K562 (cell line): ENCODE data around the gene DPAGT1. TPM values are rescaled to one million over a fixed set of nuclear protein-coding genes. Genes with fewer than 3 reads are reported as not detected.

Source experiments
- CCNT2 ChIP-seq: IDR thresholded peaks from 2 replicates; pipeline ENCODE4 v1.6.1; 2011; ENCODE audit warnings: borderline replicate concordance, low read depth, mild to moderate bottlenecking, moderate library complexity, mixed read lengths, low read length; ENCODE audit not compliant: insufficient read length; ENCODE audit errors: extremely low read depth
- CGGBP1 ChIP-seq: fragments of 250-450 bp; sonication (Bioruptor Pico); IDR thresholded peaks from 2 replicates; pipeline ENCODE4 v1.9.0; 2021; ENCODE audit warnings: mild to moderate bottlenecking
- CREB5 ChIP-seq: fragments of 250-450 bp; sonication (Bioruptor Pico); IDR thresholded peaks from 2 replicates; pipeline ENCODE4 v1.5.0; 2020; ENCODE audit warnings: mild to moderate bottlenecking
- ESRRA ChIP-seq: fragments of 450-650 bp; IDR thresholded peaks from 2 replicates; pipeline ENCODE4 v1.6.1; 2014; ENCODE audit warnings: low read depth, mild to moderate bottlenecking, moderate library complexity, borderline replicate concordance
- HOMEZ ChIP-seq: fragments of 250-450 bp; sonication (Bioruptor Pico); IDR thresholded peaks from 2 replicates; pipeline ENCODE4 v1.4.0; 2020; ENCODE audit warnings: mild to moderate bottlenecking, moderate library complexity
- L3MBTL2 ChIP-seq: fragments of 450-650 bp; IDR thresholded peaks from 2 replicates; pipeline ENCODE4 v1.6.1; 2016; ENCODE audit warnings: mild to moderate bottlenecking, moderate library complexity
- NCOA6 ChIP-seq: fragments of 450-650 bp; IDR thresholded peaks from 2 replicates; pipeline ENCODE4 v1.6.1; 2017; ENCODE audit warnings: mild to moderate bottlenecking
- NFIC ChIP-seq: fragments of 450-650 bp; IDR thresholded peaks from 2 replicates; pipeline ENCODE4 v1.6.1; 2017; ENCODE audit warnings: mild to moderate bottlenecking, inconsistent platforms
- NR2C1 ChIP-seq, 2 experiments: fragments of 450-650 bp; IDR thresholded peaks; 2 replicates each; pipeline ENCODE4 v1.6.1; 2017; ENCODE audit warnings: mild to moderate bottlenecking in 2 of 2, antibody characterized with exemption in 1 of 2, inconsistent platforms in 1 of 2, missing compliant biosample characterization in 1 of 2, missing genetic modification characterization in 1 of 2
- NR4A1 ChIP-seq, 2 experiments: fragments of 250-450 bp in 1 of 2; fragments of 450-650 bp in 1 of 2; sonication (Bioruptor Pico) in 1 of 2; IDR thresholded peaks; 2 replicates each; pipeline versions ENCODE4 v1.4.0 to v1.6.1; 2016 to 2020; ENCODE audit warnings: mild to moderate bottlenecking in 2 of 2, missing compliant biosample characterization in 1 of 2, missing genetic modification characterization in 1 of 2, moderate library complexity in 1 of 2
- PURB ChIP-seq: sonication (generic); formaldehyde crosslinking; IDR thresholded peaks from 2 replicates; pipeline ENCODE4 v1.9.0; 2021; ENCODE audit warnings: low read depth, mild to moderate bottlenecking, missing genetic modification reagents
- SAFB ChIP-seq: fragments of 200-400 bp; formaldehyde crosslinking; IDR thresholded peaks from 2 replicates; pipeline ENCODE4 v1.6.1; 2017; ENCODE audit warnings: low read depth, low read length, borderline replicate concordance
- SNRNP70 ChIP-seq: fragments of 200-400 bp; formaldehyde crosslinking; optimal IDR thresholded peaks from 2 replicates; pipeline ENCODE3; 2017; ENCODE audit warnings: low read depth, low read length
- TBP ChIP-seq: optimal IDR thresholded peaks from 2 replicates; pipeline ENCODE3; 2011; ENCODE audit warnings: low read depth, low read length, improper control_type of control experiment
- THRAP3 ChIP-seq: fragments of 450-650 bp; IDR thresholded peaks from 2 replicates; pipeline ENCODE4 v1.6.1; 2016; ENCODE audit warnings: mild to moderate bottlenecking, inconsistent platforms, borderline replicate concordance
- XRCC5 ChIP-seq: fragments of 200-400 bp; formaldehyde crosslinking; IDR thresholded peaks from 2 replicates; pipeline ENCODE4 v1.6.1; 2017; ENCODE audit warnings: low read depth, mild to moderate bottlenecking, low read length
- ZHX1 ChIP-seq: fragments of 150-350 bp; conservative IDR thresholded peaks from 2 replicates; pipeline ENCODE4 v1.6.1; 2014; ENCODE audit warnings: low read length
- ZNF282 ChIP-seq: sonication (generic); formaldehyde crosslinking; IDR thresholded peaks from 2 replicates; pipeline ENCODE4 v1.8.1; 2023; ENCODE audit warnings: missing genetic modification reagents
- ZNF561 ChIP-seq: fragments of 450-650 bp; formaldehyde crosslinking; conservative IDR thresholded peaks from 2 replicates; pipeline ENCODE4 v1.4.0; 2020; ENCODE audit warnings: mild to moderate bottlenecking, moderate library complexity
- ZNF778 ChIP-seq: fragments of 450-650 bp; formaldehyde crosslinking; IDR thresholded peaks from 2 replicates; pipeline ENCODE4 v1.4.0; 2020; ENCODE audit warnings: mild to moderate bottlenecking, moderate library complexity
- polyA plus RNA-seq, 8 experiments: library from polyadenylated mRNA; depleted of rRNA in 4 of 8; stranded (reverse) in 5 of 8; unstranded in 3 of 8; fragments of >200 nt; fragmentation: Nextera tagmentation in 2 of 8; fragmentation: Illumina TruSeq in 1 of 8; extraction: Ambion mirVana in 2 of 8; extraction: Trizol in 1 of 8; gene quantifications; 2 replicates each; pipeline versions ENCODE4 v1.2.1 to v1.2.3, GENCODE V29; 2011 to 2014; ENCODE audit warnings: inconsistent platforms in 1 of 8, missing spikeins in 1 of 8
- total RNA-seq, 7 experiments: library from RNA; depleted of rRNA in 6 of 7; stranded (reverse); fragments of >200 nt in 6 of 7; fragmentation: Illumina TruSeq in 2 of 7; extraction: Trizol in 2 of 7; gene quantifications; 2 replicates each; pipeline versions ENCODE4 v1.2.1 to v1.2.3, GENCODE V29; 2011 to 2021; ENCODE audit warnings: low replicate concordance in 1 of 7

Gene DPAGT1
- total and polyA plus RNA-seq, 9 of the 15 experiments (the other 6 are each of a cell fraction or from before 2014, with no cell fraction given) = 29.9 to 135 (median 85.0) TPM

- peak; percentile 87 for TF ChIP-seq TBP
- TF ChIP-seq NR4A1 (CRISPR knock-in tag; IDR thresholded peaks at IDR 0.05) = no peak
- no peak for TF ChIP-seq NR4A1 (tag; IDR thresholded peaks at IDR 0.05)
- no peak for TF ChIP-seq ZNF282
- TF ChIP-seq XRCC5 = no peak
- TF ChIP-seq CCNT2 = peak; percentile 55
- TF ChIP-seq CGGBP1 (CRISPR knock-in tag) = peak; percentile 64; the same call in 1 of the 2 replicates
- no peak; the same call in none of the 2 replicates for TF ChIP-seq ESRRA
- TF ChIP-seq SAFB = no peak
- TF ChIP-seq NR2C1 (IDR thresholded peaks at IDR 0.05) = peak; percentile 87
- TF ChIP-seq NR2C1 (tag; IDR thresholded peaks at IDR 0.05) = peak; percentile 87
- no peak for TF ChIP-seq THRAP3
- no peak for TF ChIP-seq ZNF778 (CRISPR knock-in tag)
- TF ChIP-seq SNRNP70 = no peak
- no peak for TF ChIP-seq ZNF561 (CRISPR knock-in tag)
- TF ChIP-seq PURB (CRISPR knock-in tag) = no peak
- no peak; the same call in none of the 2 replicates for TF ChIP-seq L3MBTL2
- no peak for TF ChIP-seq NCOA6
- peak; percentile 36 for TF ChIP-seq NFIC
- no peak for TF ChIP-seq HOMEZ (CRISPR knock-in tag)
- no peak for TF ChIP-seq ZHX1
- no peak for TF ChIP-seq CREB5 (CRISPR knock-in tag)
These were observed 44.5 kb downstream of the DPAGT1 start, which contains the start of gene HYOU1 (continued) for GRCh38 chr11:119057000-119057769.
